WTC11 (cell line): Measurements from ENCODE around the gene ACSM3. TPM values are rescaled to one million over a fixed set of nuclear protein-coding genes. Genes with fewer than 3 reads are reported as not detected.
"Not testable (repeated sequence)": the region's sequence is repeated elsewhere in the genome, so short reads cannot be mapped to it uniquely, and the experiment has no call there.

ENCODE experiments used
- ATAC-seq: fragments of 200-7000 bp; cut with Tn5 transposase; 2 replicates; pipeline ENCODE4 v1.10.0; 2021; ENCODE audit warnings: mild to moderate bottlenecking, moderate library complexity
- CTCF ChIA-PET: fragments of 300-600 bp; sonication (Branson Sonifier 250); formaldehyde crosslinking; loops from one replicate; lab custom pipeline; 2021; ENCODE audit warnings: antibody characterized with exemption; lab: Charles Lee
- POLR2A ChIA-PET: fragments of 350-600 bp; sonication (Branson Sonifier 250); formaldehyde crosslinking; loops from one replicate; lab custom pipeline; 2021; ENCODE audit warnings: antibody characterized with exemption; lab: Charles Lee
- DNase-seq: peaks from one replicate; pipeline ENCODE4 v3.0.0; 2021; ENCODE audit warnings: low spot score
- H3K27ac Mint-ChIP-seq: 2 replicates; pipeline ENCODE4 v1.8.0; 2021; ENCODE audit warnings: mixed read lengths
- H3K27me3 Mint-ChIP-seq: 2 replicates; pipeline ENCODE4 v1.8.0; 2021; ENCODE audit warnings: low read depth, mild to moderate bottlenecking, moderate library complexity, mixed read lengths
- H3K36me3 Mint-ChIP-seq: 2 replicates; pipeline ENCODE4 v1.8.0; 2021; ENCODE audit warnings: mixed read lengths
- H3K4me1 Mint-ChIP-seq: 2 replicates; pipeline ENCODE4 v1.8.0; 2022; ENCODE audit warnings: mixed read lengths
- H3K4me3 Mint-ChIP-seq: 2 replicates; pipeline ENCODE4 v1.8.0; 2021; ENCODE audit warnings: mild to moderate bottlenecking, moderate library complexity, mixed read lengths
- H3K9me3 Mint-ChIP-seq: 2 replicates; pipeline ENCODE4 v1.8.0; 2021; ENCODE audit warnings: mixed read lengths
- ARID4B ChIP-seq: sonication (generic); formaldehyde crosslinking; IDR thresholded peaks from 2 replicates; pipeline ENCODE4 v1.8.0; 2023; ENCODE audit warnings: missing genetic modification reagents, mild to moderate bottlenecking, borderline replicate concordance
- CREM ChIP-seq: sonication (generic); formaldehyde crosslinking; IDR thresholded peaks from 2 replicates; pipeline ENCODE4 v1.8.1; 2022; ENCODE audit warnings: mild to moderate bottlenecking, missing genetic modification reagents, moderate library complexity
- ELF4 ChIP-seq: sonication (generic); formaldehyde crosslinking; IDR thresholded peaks from 2 replicates; pipeline ENCODE4 v1.8.1; 2022; ENCODE audit warnings: low read depth, mild to moderate bottlenecking, moderate library complexity, missing genetic modification reagents
- ERG ChIP-seq: fragments of 250-450 bp; sonication (Bioruptor Pico); IDR thresholded peaks from 2 replicates; pipeline ENCODE4 v1.8.0; 2021; ENCODE audit warnings: mild to moderate bottlenecking
- ESRRA ChIP-seq: sonication (generic); formaldehyde crosslinking; IDR thresholded peaks from 2 replicates; pipeline ENCODE4 v1.8.1; 2022; ENCODE audit warnings: mild to moderate bottlenecking, missing genetic modification reagents, borderline replicate concordance
- FOXP1 ChIP-seq: sonication (generic); formaldehyde crosslinking; IDR thresholded peaks from 2 replicates; pipeline ENCODE4 v1.8.0; 2022; ENCODE audit warnings: missing genetic modification reagents, mild to moderate bottlenecking, moderate library complexity, borderline replicate concordance
- GABPB1 ChIP-seq: sonication (generic); formaldehyde crosslinking; IDR thresholded peaks from 2 replicates; pipeline ENCODE4 v1.8.1; 2023; ENCODE audit warnings: mild to moderate bottlenecking, missing genetic modification reagents
- GTF2I ChIP-seq: fragments of 250-450 bp; sonication (Bioruptor Pico); conservative IDR thresholded peaks from 2 replicates; pipeline ENCODE4 v1.4.0; 2021; ENCODE audit warnings: mild to moderate bottlenecking
- JAZF1 ChIP-seq: fragments of 250-450 bp; sonication (Bioruptor Pico); IDR thresholded peaks from 2 replicates; pipeline ENCODE4 v1.9.0; 2021; ENCODE audit warnings: moderate library complexity, mild to moderate bottlenecking, inconsistent platforms
- JUN ChIP-seq: sonication (generic); formaldehyde crosslinking; IDR thresholded peaks from 2 replicates; pipeline ENCODE4 v1.8.0; 2023; ENCODE audit warnings: mild to moderate bottlenecking, missing genetic modification reagents
- MYBL2 ChIP-seq: sonication (generic); formaldehyde crosslinking; IDR thresholded peaks from 2 replicates; pipeline ENCODE4 v1.8.1; 2023; ENCODE audit warnings: mild to moderate bottlenecking, moderate library complexity, missing genetic modification reagents
- NFATC4 ChIP-seq: fragments of 250-450 bp; sonication (Bioruptor Pico); IDR thresholded peaks from 2 replicates; pipeline ENCODE4 v1.9.0; 2021; ENCODE audit warnings: mild to moderate bottlenecking
- NR1H2 ChIP-seq: sonication (generic); formaldehyde crosslinking; IDR thresholded peaks from 2 replicates; pipeline ENCODE4 v1.9.0; 2021; ENCODE audit warnings: mild to moderate bottlenecking, moderate library complexity, missing genetic modification reagents
- RELA ChIP-seq: sonication (generic); formaldehyde crosslinking; IDR thresholded peaks from 2 replicates; pipeline ENCODE4 v1.8.1; 2022; ENCODE audit warnings: missing genetic modification reagents, mild to moderate bottlenecking, borderline replicate concordance
- RORB ChIP-seq: fragments of 250-450 bp; sonication (Bioruptor Pico); IDR thresholded peaks from 2 replicates; pipeline ENCODE4 v1.9.0; 2021; ENCODE audit warnings: mild to moderate bottlenecking
- SMAD4 ChIP-seq: sonication (generic); formaldehyde crosslinking; IDR thresholded peaks from 2 replicates; pipeline ENCODE4 v1.8.0; 2022; ENCODE audit warnings: mild to moderate bottlenecking, missing genetic modification reagents
- SP1 ChIP-seq: sonication (generic); formaldehyde crosslinking; conservative IDR thresholded peaks from 2 replicates; pipeline ENCODE4 v1.8.1; 2022; ENCODE audit warnings: missing genetic modification reagents
- ZNF219 ChIP-seq: sonication (generic); formaldehyde crosslinking; IDR thresholded peaks from 2 replicates; pipeline ENCODE4 v1.8.0; 2023; ENCODE audit warnings: missing genetic modification reagents, mild to moderate bottlenecking, borderline replicate concordance
- ZNF416 ChIP-seq: fragments of 250-450 bp; sonication (Bioruptor Pico); IDR thresholded peaks from 2 replicates; pipeline ENCODE4 v1.9.0; 2021; ENCODE audit warnings: mild to moderate bottlenecking, inconsistent platforms
- ZNF423 ChIP-seq: fragments of 250-450 bp; sonication (Bioruptor Pico); IDR thresholded peaks from 2 replicates; pipeline ENCODE4 v2.1.2; 2022; ENCODE audit warnings: mild to moderate bottlenecking, moderate library complexity
- ZNF671 ChIP-seq: fragments of 250-450 bp; sonication (Bioruptor Pico); IDR thresholded peaks from 2 replicates; pipeline ENCODE4 v1.8.0; 2021; ENCODE audit warnings: mild to moderate bottlenecking
- total RNA-seq: library from RNA; stranded (reverse); gene quantifications from 3 replicates; pipeline ENCODE4 v1.2.3, GENCODE V29; 2021
- TF ChIP-seq, protein P1 (sequence below): sonication (generic); formaldehyde crosslinking; IDR thresholded peaks from 2 replicates; pipeline ENCODE4 v1.8.1; 2023; ENCODE audit warnings: mild to moderate bottlenecking, missing genetic modification reagents
- TF ChIP-seq, protein P2 (sequence below): sonication (generic); formaldehyde crosslinking; IDR thresholded peaks from 2 replicates; pipeline ENCODE4 v1.8.0; 2022; ENCODE audit warnings: mild to moderate bottlenecking, missing genetic modification reagents

Gene ACSM3
- total RNA-seq, 1 experiment from 2014 or later = 5.0 TPM

DNA sequence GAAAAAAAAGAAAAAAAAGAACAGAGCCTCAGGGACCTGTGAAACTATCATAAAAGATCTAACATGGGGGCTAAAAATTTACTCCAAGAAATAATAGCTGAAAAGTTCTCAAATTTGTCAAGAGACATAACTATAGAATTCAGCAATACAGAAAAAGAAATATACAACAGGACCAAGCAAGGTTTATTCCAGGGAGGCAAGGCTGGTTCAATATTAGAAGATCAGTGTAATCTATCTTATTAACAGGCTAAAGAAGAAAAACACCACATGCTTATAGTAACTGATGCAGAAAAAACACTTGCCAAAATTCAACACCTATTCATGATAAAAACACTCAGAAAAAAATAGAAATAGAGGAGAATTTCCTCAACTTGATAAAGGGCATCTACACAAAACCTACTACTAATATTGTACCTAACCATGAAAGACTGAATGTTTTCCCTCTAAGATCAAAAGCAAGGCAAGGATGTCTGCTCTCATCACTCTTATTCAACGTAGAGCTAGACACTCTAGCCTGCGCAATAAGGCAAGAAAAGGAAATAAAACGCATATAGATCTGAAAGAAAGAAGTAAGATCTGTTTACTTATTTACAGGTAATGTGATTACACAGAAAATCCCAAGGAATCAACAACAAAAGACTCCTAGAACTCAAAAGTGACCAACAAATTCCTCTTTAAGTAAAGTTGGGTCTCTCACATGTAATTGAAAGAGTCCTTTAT is 1.2 kb upstream of the ACSM3 start (continued):
- no peak for TF ChIP-seq JAZF1 (CRISPR knock-in tag)
- TF ChIP-seq CREM (CRISPR knock-in tag) = no peak
- TF ChIP-seq SMAD4 (CRISPR knock-in tag) = no peak
- TF ChIP-seq SP1 (CRISPR knock-in tag) = no peak

GRCh38 chr16:20764448-20764847 is 634 bp downstream of the ACSM3 start:
- TF ChIP-seq GABPB1 (CRISPR knock-in tag) = 0 out of 2 replicates have a peak, but pooled peaks have one; percentile 24
- POLR2A ChIA-PET, H3K36me3 Mint-ChIP-seq, H3K27ac Mint-ChIP-seq, DNase-seq, H3K4me3 Mint-ChIP-seq, H3K27me3 Mint-ChIP-seq, ATAC-seq: not testable (repeated sequence)
- Mint-ChIP-seq H3K4me1 (peaks cover 18% of the 10 kb centered on the region), H3K9me3 (peaks cover 25% of the 10 kb centered on the region)
- CTCF ChIA-PET = interaction anchor here (2.6 kb wide), 1 partner anchor 10 kb away, joined by 19 read pairs; no protein-coding TSS in a partner anchor

GRCh38 chr16:20765732-20766131 is 1.9 kb downstream of the ACSM3 start:
- ATAC-seq (no peak), DNase-seq (no peak)
- peaks cover 23% of the 10 kb centered on the region for H3K9me3 Mint-ChIP-seq
- peaks cover 8% of the 10 kb centered on the region; the same call in 1 of the 2 replicates for H3K36me3 Mint-ChIP-seq
- H3K4me1 Mint-ChIP-seq = peaks cover 18% of the 10 kb centered on the region
- H3K27me3 Mint-ChIP-seq = peaks cover 6% of the 10 kb centered on the region
- ChIA-PET POLR2A (no interaction called here), CTCF (interaction anchor here (2.6 kb wide), 1 partner anchor 9 kb away, joined by 19 read pairs; no protein-coding TSS in a partner anchor)
- H3K4me3 Mint-ChIP-seq = no peak overlapping the region
- TF ChIP-seq MYBL2 (CRISPR knock-in tag) = no peak
- TF ChIP-seq CREM (CRISPR knock-in tag) = no peak
- no peak for TF ChIP-seq NFATC4 (CRISPR knock-in tag)
- no peak for TF ChIP-seq ZNF219 (CRISPR knock-in tag)
- TF ChIP-seq RELA (CRISPR knock-in tag) = no peak
- TF ChIP-seq FOXP1 = no peak
- TF ChIP-seq ZNF671 (CRISPR knock-in tag) = no peak
- no peak for TF ChIP-seq ZNF423 (CRISPR knock-in tag)
- TF ChIP-seq SMAD4 (CRISPR knock-in tag) = no peak
- TF ChIP-seq RORB (CRISPR knock-in tag) = no peak
- TF ChIP-seq, protein P1, sequence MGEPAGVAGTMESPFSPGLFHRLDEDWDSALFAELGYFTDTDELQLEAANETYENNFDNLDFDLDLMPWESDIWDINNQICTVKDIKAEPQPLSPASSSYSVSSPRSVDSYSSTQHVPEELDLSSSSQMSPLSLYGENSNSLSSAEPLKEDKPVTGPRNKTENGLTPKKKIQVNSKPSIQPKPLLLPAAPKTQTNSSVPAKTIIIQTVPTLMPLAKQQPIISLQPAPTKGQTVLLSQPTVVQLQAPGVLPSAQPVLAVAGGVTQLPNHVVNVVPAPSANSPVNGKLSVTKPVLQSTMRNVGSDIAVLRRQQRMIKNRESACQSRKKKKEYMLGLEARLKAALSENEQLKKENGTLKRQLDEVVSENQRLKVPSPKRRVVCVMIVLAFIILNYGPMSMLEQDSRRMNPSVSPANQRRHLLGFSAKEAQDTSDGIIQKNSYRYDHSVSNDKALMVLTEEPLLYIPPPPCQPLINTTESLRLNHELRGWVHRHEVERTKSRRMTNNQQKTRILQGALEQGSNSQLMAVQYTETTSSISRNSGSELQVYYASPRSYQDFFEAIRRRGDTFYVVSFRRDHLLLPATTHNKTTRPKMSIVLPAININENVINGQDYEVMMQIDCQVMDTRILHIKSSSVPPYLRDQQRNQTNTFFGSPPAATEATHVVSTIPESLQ (CRISPR knock-in tag) = no peak
- TF ChIP-seq SP1 (CRISPR knock-in tag) = no peak
- no peak overlapping the region for H3K27ac Mint-ChIP-seq

DNA sequence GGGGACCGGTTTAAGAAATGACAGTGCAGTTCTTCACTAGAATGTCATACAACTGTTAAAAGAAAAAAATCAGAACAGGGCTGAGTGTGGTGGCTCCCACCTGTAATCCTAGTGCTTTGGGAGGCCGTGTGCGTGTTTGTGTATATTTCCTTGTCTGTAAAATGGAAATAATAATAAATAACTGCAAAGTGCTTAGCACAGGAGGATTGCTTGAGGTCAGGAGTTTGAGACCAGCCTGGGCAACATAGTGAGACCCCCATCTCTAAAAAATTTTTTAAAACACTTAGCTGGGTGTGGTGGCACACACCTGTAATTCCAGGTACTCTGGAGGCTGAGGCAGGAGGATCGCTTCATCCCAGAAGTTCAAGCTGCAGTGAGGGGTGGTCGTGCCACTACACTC is 2.5 kb downstream of the ACSM3 start:
- H3K4me3 Mint-ChIP-seq = no peak overlapping the region
- peaks cover 5% of the 10 kb centered on the region for H3K27me3 Mint-ChIP-seq
- no peak for ATAC-seq
- ChIA-PET POLR2A (no interaction called here), CTCF (no interaction called here)
- H3K4me1 Mint-ChIP-seq = peaks cover 18% of the 10 kb centered on the region
- DNase-seq = no peak
- H3K36me3 Mint-ChIP-seq = peaks cover 6% of the 10 kb centered on the region; the same call in 1 of the 2 replicates
- no peak overlapping the region for H3K27ac Mint-ChIP-seq
- H3K9me3 Mint-ChIP-seq = peaks cover 17% of the 10 kb centered on the region
- TF ChIP-seq GTF2I (CRISPR knock-in tag) = no peak
- no peak for TF ChIP-seq ELF4
- TF ChIP-seq SMAD4 (CRISPR knock-in tag) = no peak
- TF ChIP-seq, protein P2, sequence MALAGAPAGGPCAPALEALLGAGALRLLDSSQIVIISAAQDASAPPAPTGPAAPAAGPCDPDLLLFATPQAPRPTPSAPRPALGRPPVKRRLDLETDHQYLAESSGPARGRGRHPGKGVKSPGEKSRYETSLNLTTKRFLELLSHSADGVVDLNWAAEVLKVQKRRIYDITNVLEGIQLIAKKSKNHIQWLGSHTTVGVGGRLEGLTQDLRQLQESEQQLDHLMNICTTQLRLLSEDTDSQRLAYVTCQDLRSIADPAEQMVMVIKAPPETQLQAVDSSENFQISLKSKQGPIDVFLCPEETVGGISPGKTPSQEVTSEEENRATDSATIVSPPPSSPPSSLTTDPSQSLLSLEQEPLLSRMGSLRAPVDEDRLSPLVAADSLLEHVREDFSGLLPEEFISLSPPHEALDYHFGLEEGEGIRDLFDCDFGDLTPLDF (CRISPR knock-in tag) = no peak
- TF ChIP-seq ERG (CRISPR knock-in tag) = no peak
- no peak for TF ChIP-seq ESRRA (CRISPR knock-in tag)
- no peak for TF ChIP-seq NR1H2
- no peak for TF ChIP-seq MYBL2 (CRISPR knock-in tag)
- TF ChIP-seq ZNF416 = no peak
- TF ChIP-seq JUN (CRISPR knock-in tag) = no peak
- TF ChIP-seq ARID4B (CRISPR knock-in tag) = no peak
